ENCODE measurements around the gene FAM200C.

Gene FAM200C

DNA sequence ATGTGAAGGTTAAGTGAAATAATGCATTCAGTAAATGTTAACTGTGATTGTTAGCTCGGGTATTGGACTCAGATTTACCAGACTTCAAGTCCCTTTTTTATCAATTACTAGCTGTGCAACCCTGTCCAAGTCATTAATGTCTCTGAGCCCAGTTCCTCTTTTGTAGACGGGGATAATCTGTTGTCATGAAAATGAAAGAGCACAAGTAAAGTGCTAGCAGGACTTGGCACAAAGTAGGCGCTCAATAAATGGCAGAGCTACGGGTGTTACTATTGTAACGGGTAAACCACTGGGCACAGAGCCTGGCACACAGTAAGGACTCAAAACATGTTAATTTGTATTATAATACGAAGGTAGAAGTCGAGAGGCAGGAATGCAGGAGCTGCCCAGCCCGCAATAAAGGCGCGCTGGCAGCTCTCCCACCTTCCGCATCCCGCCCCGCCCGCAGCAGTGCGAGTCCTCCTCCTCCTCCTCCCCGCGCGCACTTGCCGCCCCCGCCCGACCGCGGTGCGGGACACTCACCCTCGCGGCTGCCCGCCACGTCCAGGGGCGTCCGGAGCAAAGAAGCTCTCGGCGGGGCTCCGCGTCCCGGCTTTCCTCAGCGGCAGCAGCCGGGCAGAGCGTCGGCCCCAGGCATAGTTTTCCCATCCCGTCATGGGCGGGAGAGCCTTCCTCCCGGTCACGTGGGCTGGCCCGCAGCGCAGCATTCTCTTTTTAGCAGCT is 29.7 kb downstream of the FAM200C start, which contains the start of gene C1QTNF2:
TSS of gene C1QTNF2 (minus strand) at position 637 of the 723 bp plus-strand sequence. CDS start 15,615 bp downstream, outside the sequence.
- DNase-seq (ENCODE audit: insufficient read length, low spot score) (no peak), FAIRE-seq (no peak)
- TF ChIP-seq, protein P1, sequence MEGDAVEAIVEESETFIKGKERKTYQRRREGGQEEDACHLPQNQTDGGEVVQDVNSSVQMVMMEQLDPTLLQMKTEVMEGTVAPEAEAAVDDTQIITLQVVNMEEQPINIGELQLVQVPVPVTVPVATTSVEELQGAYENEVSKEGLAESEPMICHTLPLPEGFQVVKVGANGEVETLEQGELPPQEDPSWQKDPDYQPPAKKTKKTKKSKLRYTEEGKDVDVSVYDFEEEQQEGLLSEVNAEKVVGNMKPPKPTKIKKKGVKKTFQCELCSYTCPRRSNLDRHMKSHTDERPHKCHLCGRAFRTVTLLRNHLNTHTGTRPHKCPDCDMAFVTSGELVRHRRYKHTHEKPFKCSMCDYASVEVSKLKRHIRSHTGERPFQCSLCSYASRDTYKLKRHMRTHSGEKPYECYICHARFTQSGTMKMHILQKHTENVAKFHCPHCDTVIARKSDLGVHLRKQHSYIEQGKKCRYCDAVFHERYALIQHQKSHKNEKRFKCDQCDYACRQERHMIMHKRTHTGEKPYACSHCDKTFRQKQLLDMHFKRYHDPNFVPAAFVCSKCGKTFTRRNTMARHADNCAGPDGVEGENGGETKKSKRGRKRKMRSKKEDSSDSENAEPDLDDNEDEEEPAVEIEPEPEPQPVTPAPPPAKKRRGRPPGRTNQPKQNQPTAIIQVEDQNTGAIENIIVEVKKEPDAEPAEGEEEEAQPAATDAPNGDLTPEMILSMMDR (IDR thresholded peaks at IDR 0.05; ENCODE audit: insufficient read depth, missing control alignments) = no peak

DNA sequence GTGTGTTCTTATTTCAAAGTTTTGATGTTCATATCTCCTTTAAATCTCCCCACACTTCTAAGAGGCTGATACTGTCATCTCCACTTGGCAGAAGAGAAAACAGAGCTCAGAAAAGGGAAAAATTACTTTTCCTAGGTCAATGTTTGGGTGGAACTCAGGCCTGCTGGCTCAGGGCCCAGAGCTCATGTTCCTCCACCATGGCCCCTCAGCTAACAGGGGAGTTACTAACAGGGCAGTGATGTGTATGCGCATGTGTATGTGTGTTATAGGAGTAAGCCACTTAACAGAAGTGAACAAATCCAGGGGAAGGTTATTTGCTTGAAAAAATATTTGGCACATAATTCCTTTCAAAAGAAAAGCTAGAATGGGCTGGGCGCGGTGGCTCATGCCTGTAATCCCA is 32.0 kb downstream of the FAM200C start:
- DNase-seq (ENCODE audit: insufficient read length, low spot score) (no peak), FAIRE-seq (no peak)
- TF ChIP-seq, protein P1 (IDR thresholded peaks at IDR 0.05; ENCODE audit: insufficient read depth, missing control alignments) = no peak

DNA sequence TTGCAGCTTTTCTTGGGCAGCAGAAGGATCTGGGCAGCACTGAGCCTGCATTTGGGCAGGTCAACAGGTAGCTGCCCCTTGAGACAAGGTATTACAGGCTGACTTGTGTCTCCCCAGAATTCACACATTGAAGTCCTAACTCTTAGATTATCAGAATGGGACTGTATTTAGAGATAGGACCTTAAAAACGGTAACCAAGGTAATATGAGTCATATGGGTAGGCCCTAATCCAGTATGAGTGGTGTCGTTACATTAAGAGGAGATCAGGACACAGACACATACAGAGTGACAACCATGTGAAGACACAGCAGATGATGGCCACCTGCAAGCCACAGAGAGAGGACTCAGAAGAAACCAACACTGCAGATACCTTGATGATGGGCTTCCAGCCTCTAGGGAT is 32.6 kb downstream of the FAM200C start:
- DNase-seq (ENCODE audit: insufficient read length, low spot score) = no peak
- TF ChIP-seq, protein P1 (IDR thresholded peaks at IDR 0.05; ENCODE audit: insufficient read depth, missing control alignments) = no peak
- FAIRE-seq = no peak

DNA sequence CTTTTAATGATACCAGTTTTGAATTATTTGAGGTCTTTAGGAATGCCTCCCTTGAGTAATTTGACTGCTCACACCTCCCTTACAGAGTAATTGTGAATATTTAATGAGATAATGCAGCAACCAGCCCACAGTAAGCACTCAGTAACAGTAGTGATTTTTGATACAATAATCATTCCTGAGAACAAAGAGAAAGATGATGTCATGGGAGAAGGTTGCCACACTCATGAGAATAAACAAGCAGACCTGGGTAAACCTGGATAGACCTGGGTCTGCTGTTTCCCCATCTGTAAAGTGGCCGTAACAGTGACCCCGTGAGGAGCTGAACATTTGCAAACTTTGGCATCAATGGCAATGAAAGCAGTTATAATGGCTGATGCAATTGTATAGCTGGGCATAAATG is 33.6 kb downstream of the FAM200C start:
- TF ChIP-seq, protein P1 (IDR thresholded peaks at IDR 0.05; ENCODE audit: insufficient read depth, missing control alignments) = no peak
- DNase-seq (ENCODE audit: insufficient read length, low spot score) = no peak
- FAIRE-seq = no peak

DNA sequence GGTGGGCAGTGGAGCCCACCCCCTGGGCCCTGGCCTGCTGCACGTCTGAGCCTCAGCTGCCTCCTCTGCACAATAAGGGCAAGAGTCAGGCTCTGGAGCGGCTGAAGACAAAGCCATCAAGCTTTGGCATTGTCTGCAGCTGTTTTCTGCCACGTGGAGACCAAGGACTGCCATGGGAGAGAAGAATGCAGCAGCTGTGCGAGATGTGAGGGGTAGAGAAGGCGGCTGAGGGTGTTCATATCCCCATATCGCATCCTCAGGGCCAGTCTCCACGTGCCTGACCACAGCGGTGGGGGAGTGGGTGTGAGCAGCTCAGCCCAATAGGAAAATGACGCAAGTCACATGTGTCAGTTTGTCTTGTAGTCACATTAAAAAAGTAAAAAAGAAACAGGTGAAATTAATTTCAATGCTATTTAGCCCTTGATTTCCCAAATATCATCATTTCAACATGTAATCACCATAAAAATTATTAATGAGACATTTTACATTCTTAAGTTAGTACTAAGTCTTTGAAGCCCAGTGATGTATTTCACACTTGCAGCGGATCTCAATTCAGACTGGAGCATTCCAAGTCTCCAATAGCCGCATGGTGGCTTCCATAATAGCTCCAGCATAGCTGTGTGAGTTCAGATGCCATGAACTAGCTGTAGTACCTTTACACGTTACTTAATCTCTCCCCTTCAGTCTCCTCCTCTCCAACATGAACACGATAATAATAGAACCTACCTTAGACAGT is 36.0 kb downstream of the FAM200C start:
- DNase-seq (ENCODE audit: insufficient read length, low spot score) (no peak), FAIRE-seq (no peak)
- TF ChIP-seq, protein P1 (IDR thresholded peaks at IDR 0.05; ENCODE audit: insufficient read depth, missing control alignments) = no peak

DNA sequence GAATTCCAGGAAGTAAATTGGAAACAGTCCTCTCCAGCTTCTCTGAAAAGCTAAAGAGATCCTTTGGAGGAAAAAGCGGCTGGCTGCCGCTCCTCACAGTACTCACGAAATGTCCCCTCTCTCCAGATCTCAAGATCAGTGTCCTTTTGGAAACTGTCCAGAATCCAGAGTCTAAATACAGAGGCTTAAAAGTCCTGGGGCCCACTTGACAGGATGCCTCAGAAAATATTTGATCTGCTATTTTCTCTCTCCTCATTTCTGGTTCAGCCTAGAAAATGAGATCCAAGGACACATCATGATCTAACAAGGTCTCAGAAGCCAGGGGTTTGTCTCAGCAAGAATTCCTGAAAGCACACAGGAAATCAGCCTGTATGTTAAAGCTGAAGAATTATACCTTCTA is 36.6 kb downstream of the FAM200C start:
- TF ChIP-seq, protein P1 (IDR thresholded peaks at IDR 0.05; ENCODE audit: insufficient read depth, missing control alignments) = no peak
- DNase-seq (ENCODE audit: insufficient read length, low spot score) (no peak), FAIRE-seq (no peak)
